Ovary (tissue), 3 donors: Measurements from ENCODE around the gene SLC1A2.

Experiments
- EP300 ChIP-seq: sonication (generic); formaldehyde crosslinking; IDR thresholded peaks from one replicate; pipeline ENCODE4 v1.6.1; 2017; ENCODE audit warnings: antibody characterized with exemption
- POLR2A ChIP-seq: fragments of 450-650 bp; IDR thresholded peaks from one replicate; pipeline ENCODE4 v1.6.1; 2017; ENCODE audit warnings: antibody characterized with exemption, mild to moderate bottlenecking, moderate library complexity
- TF ChIP-seq, protein P1 (sequence below), 3 donors: fragments of 450-650 bp in 2 of 3; fragments of 200-600 bp in 1 of 3; IDR thresholded peaks; one replicate each; pipeline versions ENCODE4 v1.5.1 to v1.8.0; 2016 to 2022; ENCODE audit warnings: antibody characterized with exemption in 3 of 3, mild to moderate bottlenecking in 1 of 3
- donor health status: DM: no; HTN: no; CAD: no.

GRCh38 chr11:35404388-35404775 is 15.0 kb downstream of the SLC1A2 start:
- TF ChIP-seq, protein P1, sequence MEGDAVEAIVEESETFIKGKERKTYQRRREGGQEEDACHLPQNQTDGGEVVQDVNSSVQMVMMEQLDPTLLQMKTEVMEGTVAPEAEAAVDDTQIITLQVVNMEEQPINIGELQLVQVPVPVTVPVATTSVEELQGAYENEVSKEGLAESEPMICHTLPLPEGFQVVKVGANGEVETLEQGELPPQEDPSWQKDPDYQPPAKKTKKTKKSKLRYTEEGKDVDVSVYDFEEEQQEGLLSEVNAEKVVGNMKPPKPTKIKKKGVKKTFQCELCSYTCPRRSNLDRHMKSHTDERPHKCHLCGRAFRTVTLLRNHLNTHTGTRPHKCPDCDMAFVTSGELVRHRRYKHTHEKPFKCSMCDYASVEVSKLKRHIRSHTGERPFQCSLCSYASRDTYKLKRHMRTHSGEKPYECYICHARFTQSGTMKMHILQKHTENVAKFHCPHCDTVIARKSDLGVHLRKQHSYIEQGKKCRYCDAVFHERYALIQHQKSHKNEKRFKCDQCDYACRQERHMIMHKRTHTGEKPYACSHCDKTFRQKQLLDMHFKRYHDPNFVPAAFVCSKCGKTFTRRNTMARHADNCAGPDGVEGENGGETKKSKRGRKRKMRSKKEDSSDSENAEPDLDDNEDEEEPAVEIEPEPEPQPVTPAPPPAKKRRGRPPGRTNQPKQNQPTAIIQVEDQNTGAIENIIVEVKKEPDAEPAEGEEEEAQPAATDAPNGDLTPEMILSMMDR (IDR thresholded peaks at IDR 0.05) = no peak
- no peak for TF ChIP-seq POLR2A
- no peak for TF ChIP-seq EP300
